ENCODE measurements around the gene RPL31. TPM values are rescaled to one million over a fixed set of nuclear protein-coding genes. Genes with fewer than 3 reads are reported as not detected.

Gene RPL31
- total RNA-seq, 4 donors from 2014 or later = 258 to 1,056 (median 762) TPM

DNA sequence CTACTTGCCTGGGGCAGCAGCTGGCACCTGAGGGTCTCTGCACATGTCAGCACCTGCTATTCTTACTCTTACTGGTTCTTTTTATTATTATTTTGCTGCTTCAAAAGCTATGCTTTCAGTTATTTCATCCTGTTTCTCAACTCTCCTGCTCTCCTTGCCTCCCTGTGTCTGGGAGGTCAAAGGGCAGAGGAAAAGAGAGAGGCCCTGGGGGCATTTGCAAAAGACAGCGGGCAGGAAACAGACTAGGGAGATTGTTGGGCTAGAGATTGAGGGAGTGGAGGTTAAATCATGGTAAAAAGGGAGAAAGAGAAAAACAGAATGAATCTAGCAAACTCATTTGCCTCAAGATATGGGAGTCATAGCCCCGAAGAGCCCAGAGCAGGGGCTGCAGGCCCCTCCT lies 21.1 kb upstream of the RPL31 start:
- no peak for DNase-seq
- 81% methylated on average over 2 of the region's 2 CpGs; no CpG with 5 or more reads in 1 of the 2 donors for WGBS, 2 donors (ENCODE audit: low coverage in 1 of 2)
- Histone ChIP-seq H3K4me1 (peaks cover 0 to 6% (median 0%) of the 10 kb centered on the region in 4 donors), H3K36me3 (no peaks in the 10 kb centered on the region), H3K4me3 (no peak overlapping the region), H3K27me3 (no peaks in the 10 kb centered on the region), H3K27ac (no peak overlapping the region), H3K9me3 (no peaks in the 10 kb centered on the region)
- in situ Hi-C loops (cut with MboI; ENCODE audit: low pct_ligation_motif_present in 1 of 4, low pct_unique_long_range_greater_than_20kb in 1 of 4, low sequenced_read_pairs in 3 of 4) (loop anchor here (5.0 to 25.0 kb wide), 5 partner anchors 246 to 376 kb away; no protein-coding TSS in a partner anchor), intact Hi-C loops (cut with DNase I; ENCODE audit: low total_unique reads) (loop anchor here (5.0 kb wide), 2 partner anchors 154 to 249 kb away; no protein-coding TSS in a partner anchor)
- TF ChIP-seq CTCF (IDR thresholded peaks at IDR 0.05) (no peak), POLR2AphosphoS5 (IDR thresholded peaks at IDR 0.05) (no peak), POLR2A (IDR thresholded peaks at IDR 0.05) (no peak), EP300 (IDR thresholded peaks at IDR 0.05; ENCODE audit: low read depth) (no peak)

GRCh38 chr2:100982431-100982861 lies 19.6 kb upstream of the RPL31 start:
- TF ChIP-seq POLR2A (IDR thresholded peaks at IDR 0.05) (no peak), CTCF (IDR thresholded peaks at IDR 0.05) (no peak), POLR2AphosphoS5 (IDR thresholded peaks at IDR 0.05) (no peak), EP300 (IDR thresholded peaks at IDR 0.05; ENCODE audit: low read depth) (no peak)
- Histone ChIP-seq H3K27me3 (no peaks in the 10 kb centered on the region), H3K4me3 (no peak overlapping the region), H3K9me3 (no peaks in the 10 kb centered on the region), H3K27ac (no peak overlapping the region), H3K36me3 (no peaks in the 10 kb centered on the region), H3K4me1 (peaks cover 0 to 2% (median 0%) of the 10 kb centered on the region in 4 donors)
- in situ Hi-C loops (cut with MboI; ENCODE audit: low pct_ligation_motif_present in 1 of 4, low pct_unique_long_range_greater_than_20kb in 1 of 4, low sequenced_read_pairs in 3 of 4) (loop anchor here (5.0 to 25.0 kb wide), 5 partner anchors 248 to 378 kb away; no protein-coding TSS in a partner anchor), intact Hi-C loops (cut with DNase I; ENCODE audit: low total_unique reads) (loop anchor here (5.0 kb wide), 2 partner anchors 155 to 250 kb away; no protein-coding TSS in a partner anchor)
- DNase-seq = no peak
- 82 to 100% methylated on average over 2 to 8 of the region's 8 CpGs for WGBS, 2 donors (ENCODE audit: low coverage in 1 of 2)

- intact Hi-C loops (cut with DNase I; ENCODE audit: low total_unique reads) (loop anchor here (5.0 kb wide), 2 partner anchors 156 to 251 kb away; no protein-coding TSS in a partner anchor), in situ Hi-C loops (cut with MboI; ENCODE audit: low pct_ligation_motif_present in 1 of 4, low pct_unique_long_range_greater_than_20kb in 1 of 4, low sequenced_read_pairs in 3 of 4) (loop anchor here (5.0 to 25.0 kb wide), 5 partner anchors 248 to 378 kb away; no protein-coding TSS in a partner anchor)
- H3K27me3 ChIP-seq = no peaks in the 10 kb centered on the region
- H3K27ac ChIP-seq = no peak overlapping the region
- no peak for TF ChIP-seq POLR2A (IDR thresholded peaks at IDR 0.05)
- no peak for TF ChIP-seq POLR2AphosphoS5 (IDR thresholded peaks at IDR 0.05)
- no peak for TF ChIP-seq CTCF (IDR thresholded peaks at IDR 0.05)
- TF ChIP-seq EP300 (IDR thresholded peaks at IDR 0.05; ENCODE audit: low read depth) = no peak
- H3K9me3 ChIP-seq = no peaks in the 10 kb centered on the region
- DNase-seq = no peak
- no peak overlapping the region for H3K4me3 ChIP-seq
- 94% methylated on average over 11 of the region's 12 CpGs; no CpG with 5 or more reads in 1 of the 2 donors for WGBS, 2 donors (ENCODE audit: low coverage in 1 of 2)
- H3K4me1 ChIP-seq = no peaks in the 10 kb centered on the region
- no peaks in the 10 kb centered on the region for H3K36me3 ChIP-seq
These were observed 18.9 kb upstream of the RPL31 start for GRCh38 chr2:100983201-100983600.

GRCh38 chr2:100983684-100984310 lies 18.3 kb upstream of the RPL31 start:
- no peaks in the 10 kb centered on the region for H3K9me3 ChIP-seq
- H3K27me3 ChIP-seq = no peaks in the 10 kb centered on the region
- TF ChIP-seq EP300 (IDR thresholded peaks at IDR 0.05; ENCODE audit: low read depth) = no peak
- TF ChIP-seq POLR2AphosphoS5 (IDR thresholded peaks at IDR 0.05) = no peak
- no peak for TF ChIP-seq POLR2A (IDR thresholded peaks at IDR 0.05)
- TF ChIP-seq CTCF (IDR thresholded peaks at IDR 0.05) = no peak
- no peak overlapping the region for H3K4me3 ChIP-seq
- intact Hi-C loops (cut with DNase I; ENCODE audit: low total_unique reads) (loop anchor here (5.0 kb wide), 2 partner anchors 156 to 251 kb away; no protein-coding TSS in a partner anchor), in situ Hi-C loops (cut with MboI; ENCODE audit: low pct_ligation_motif_present in 1 of 4, low pct_unique_long_range_greater_than_20kb in 1 of 4, low sequenced_read_pairs in 3 of 4) (loop anchor here (5.0 to 25.0 kb wide), 5 partner anchors 249 to 379 kb away; no protein-coding TSS in a partner anchor)
- H3K36me3 ChIP-seq = no peaks in the 10 kb centered on the region
- H3K27ac ChIP-seq = no peak overlapping the region
- no peak for DNase-seq
- WGBS, 2 donors (ENCODE audit: low coverage in 1 of 2) = 76 to 78% methylated on average over 7 to 11 of the region's 11 CpGs
- H3K4me1 ChIP-seq = no peaks in the 10 kb centered on the region

Data from transverse colon (tissue), 4 donors.